Testis (tissue), 2 donors: Measurements from ENCODE around the gene P4HTM.
A peak's percentile ranks its signal among the peaks of the same experiment; 100 is the strongest.

Experiments used
- CTCF ChIP-seq, 3 experiments: fragments of 450-650 bp in 2 of 3; fragments of 200-600 bp in 1 of 3; sonication (generic) in 1 of 3; IDR thresholded peaks; one replicate each; pipeline ENCODE4 v1.5.1; 2016 to 2019; ENCODE audit warnings: antibody characterized with exemption in 3 of 3, mild to moderate bottlenecking in 2 of 3, moderate library complexity in 1 of 3
- POLR2A ChIP-seq: fragments of 450-650 bp; IDR thresholded peaks from one replicate; pipeline ENCODE4 v1.6.1; 2017; ENCODE audit warnings: antibody characterized with exemption, mild to moderate bottlenecking, moderate library complexity

GRCh38 chr3:49028673-49029562, 38.9 kb downstream of the P4HTM start, which contains the start of gene IMPDH2:
- peak in 1 of 3 experiments; percentile 29 for TF ChIP-seq CTCF (IDR thresholded peaks at IDR 0.05)
- peak; percentile 77 for TF ChIP-seq POLR2A
